Right lobe of liver (tissue), 6 donors: ENCODE measurements around the gene TMEM236. TPM values are rescaled to one million over a fixed set of nuclear protein-coding genes. Genes with fewer than 3 reads are reported as not detected.

Source experiments
- ATAC-seq, 4 donors: fragments of 200-7000 bp; cut with Tn5 transposase; one replicate each; pipeline ENCODE4 v1.9.1; 2020; ENCODE audit warnings: mild to moderate bottlenecking in 4 of 4, moderate library complexity in 4 of 4
- DNase-seq, 3 donors: peaks; one replicate each; pipeline ENCODE4 v3.0.0-alpha.2; 2020
- H3K27ac ChIP-seq, 3 donors: fragments of 200-600 bp; one replicate each; pipeline ENCODE4 v1.8.0; 2022
- H3K27me3 ChIP-seq, 2 donors: fragments of 200-600 bp; one replicate each; pipeline ENCODE4 v1.8.0; 2022
- H3K36me3 ChIP-seq, 4 donors: fragments of 200-600 bp; sonication (generic) in 1 of 4; one replicate each; pipeline versions ENCODE4 v1.5.1 to v1.8.0; 2017 to 2022; ENCODE audit warnings: control low read depth in 1 of 4
- H3K4me1 ChIP-seq, 4 donors: fragments of 200-600 bp; sonication (generic) in 1 of 4; one replicate each; pipeline versions ENCODE4 v1.5.1 to v1.8.0; 2017 to 2022; ENCODE audit warnings: control low read depth in 1 of 4
- H3K4me3 ChIP-seq, 3 donors: fragments of 200-600 bp; one replicate each; pipeline ENCODE4 v1.8.0; 2022
- H3K9me3 ChIP-seq, 4 donors: fragments of 200-600 bp; sonication (generic) in 1 of 4; one replicate each; pipeline versions ENCODE4 v1.5.1 to v1.8.0; 2017 to 2022; ENCODE audit warnings: control low read depth in 1 of 4
- POLR2A ChIP-seq: fragments of 450-650 bp; IDR thresholded peaks from one replicate; pipeline ENCODE4 v1.6.1; 2017; ENCODE audit warnings: antibody characterized with exemption, mild to moderate bottlenecking
- WGBS: methylation state at CpG from one replicate; pipeline ENCODE4 v1.1.6; 2018; ENCODE audit warnings: low coverage, low lambda C conversion rate; ENCODE audit not compliant: insufficient coverage; ENCODE audit errors: missing lambda C conversion rate; 5-methylcytosine and 5-hydroxymethylcytosine counted together
- intact Hi-C, 2 donors: fragments of 100-400 bp; cut with DNase I; formaldehyde crosslinking; loops; one replicate each; pipeline versions ENCODE4 v1.11.2 to v1.14.1; 2022
- long read RNA-seq: library from polyadenylated mRNA; unstranded; transcript quantifications from one replicate; pipeline ENCODE4 v2.0.0, GENCODE V29; 2019
- total RNA-seq, 6 experiments: library from RNA; depleted of rRNA in 2 of 6; stranded (reverse); fragments of >200 nt in 2 of 6; fragmentation: NEBNext Ultra II Directional in 3 of 6; extraction: Animal tissue kit (Norgen Biotek cat#: 25700) in 3 of 6; gene quantifications; one replicate each; pipeline versions ENCODE4 v1.1.0 to v1.2.4, GENCODE V29; 2016 to 2023
- TF ChIP-seq, protein P1 (sequence below), 4 donors: fragments of 200-600 bp in 3 of 4; fragments of 450-650 bp in 1 of 4; IDR thresholded peaks; one replicate each; pipeline versions ENCODE4 v1.5.1 to v1.8.0; 2016 to 2022; ENCODE audit warnings: antibody characterized with exemption in 4 of 4, mild to moderate bottlenecking in 2 of 4
- donor health status: DM: no; HTN: yes; CAD: no.
- donor health status: DM: no; HTN: no; CAD: no.
- donor health status: DM: no; HTN: no; CAD: no.
- donor health status: DM: no; HTN: yes; CAD: no.
- donor health status: DM: no; HTN: yes; CAD: no.

TMEM236 gene, protein sequence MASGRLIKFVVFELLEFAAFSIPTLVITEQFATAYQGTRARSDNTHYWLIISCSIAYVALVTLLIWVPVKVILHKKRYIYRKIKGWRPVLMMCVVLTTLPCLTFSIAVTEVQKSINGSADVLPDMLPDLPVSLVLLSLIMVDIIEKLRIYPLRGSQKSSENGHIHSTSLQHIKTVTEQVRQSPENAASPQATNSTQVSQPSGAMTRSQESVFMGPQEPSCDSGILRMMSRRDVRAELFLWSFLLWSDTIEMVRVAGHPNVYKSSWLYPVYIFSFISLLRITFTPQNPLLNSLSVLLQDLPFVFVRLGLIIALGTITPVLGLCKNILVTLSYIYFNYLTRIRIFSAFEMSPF
- total RNA-seq = under 1 TPM; 0.06 to 0.20 (median 0.13) TPM
- long read RNA-seq = 0 reads

DNA sequence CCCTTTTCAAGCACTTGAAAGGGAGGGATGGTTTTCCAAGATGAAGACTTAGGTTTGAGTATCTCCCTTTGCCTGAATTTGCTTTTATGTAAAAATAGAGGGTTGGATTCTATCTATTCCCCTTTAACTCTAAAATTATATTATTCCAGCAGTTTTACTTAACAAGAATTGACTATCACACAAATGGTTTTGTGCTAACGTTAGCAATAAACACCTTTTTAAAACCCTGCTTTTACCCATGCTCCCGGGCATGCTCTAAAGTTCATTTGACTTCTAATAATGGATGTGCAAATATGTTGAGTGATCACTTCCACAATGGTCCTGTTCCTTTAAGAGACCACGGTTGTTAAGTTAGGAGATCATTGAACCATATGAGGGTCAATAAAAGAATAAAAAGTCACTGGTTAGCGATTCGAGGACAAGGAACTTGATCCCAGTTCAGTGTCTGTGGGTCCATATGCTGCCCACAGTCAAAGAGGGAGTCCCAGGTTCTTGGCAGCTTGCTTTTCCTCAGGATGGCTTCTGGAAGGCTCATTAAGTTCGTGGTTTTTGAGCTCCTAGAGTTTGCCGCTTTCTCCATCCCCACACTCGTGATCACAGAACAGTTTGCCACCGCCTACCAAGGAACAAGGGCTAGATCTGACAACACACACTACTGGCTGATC is at the start of gene TMEM236:
TMEM236 (plus strand) TSS at position 421 of the 665 bp plus-strand sequence; CDS start at position 516, 95 bp downstream.
- no peak for DNase-seq
- no peak for TF ChIP-seq POLR2A
- TF ChIP-seq, protein P1, sequence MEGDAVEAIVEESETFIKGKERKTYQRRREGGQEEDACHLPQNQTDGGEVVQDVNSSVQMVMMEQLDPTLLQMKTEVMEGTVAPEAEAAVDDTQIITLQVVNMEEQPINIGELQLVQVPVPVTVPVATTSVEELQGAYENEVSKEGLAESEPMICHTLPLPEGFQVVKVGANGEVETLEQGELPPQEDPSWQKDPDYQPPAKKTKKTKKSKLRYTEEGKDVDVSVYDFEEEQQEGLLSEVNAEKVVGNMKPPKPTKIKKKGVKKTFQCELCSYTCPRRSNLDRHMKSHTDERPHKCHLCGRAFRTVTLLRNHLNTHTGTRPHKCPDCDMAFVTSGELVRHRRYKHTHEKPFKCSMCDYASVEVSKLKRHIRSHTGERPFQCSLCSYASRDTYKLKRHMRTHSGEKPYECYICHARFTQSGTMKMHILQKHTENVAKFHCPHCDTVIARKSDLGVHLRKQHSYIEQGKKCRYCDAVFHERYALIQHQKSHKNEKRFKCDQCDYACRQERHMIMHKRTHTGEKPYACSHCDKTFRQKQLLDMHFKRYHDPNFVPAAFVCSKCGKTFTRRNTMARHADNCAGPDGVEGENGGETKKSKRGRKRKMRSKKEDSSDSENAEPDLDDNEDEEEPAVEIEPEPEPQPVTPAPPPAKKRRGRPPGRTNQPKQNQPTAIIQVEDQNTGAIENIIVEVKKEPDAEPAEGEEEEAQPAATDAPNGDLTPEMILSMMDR (IDR thresholded peaks at IDR 0.05) = no peak

DNA sequence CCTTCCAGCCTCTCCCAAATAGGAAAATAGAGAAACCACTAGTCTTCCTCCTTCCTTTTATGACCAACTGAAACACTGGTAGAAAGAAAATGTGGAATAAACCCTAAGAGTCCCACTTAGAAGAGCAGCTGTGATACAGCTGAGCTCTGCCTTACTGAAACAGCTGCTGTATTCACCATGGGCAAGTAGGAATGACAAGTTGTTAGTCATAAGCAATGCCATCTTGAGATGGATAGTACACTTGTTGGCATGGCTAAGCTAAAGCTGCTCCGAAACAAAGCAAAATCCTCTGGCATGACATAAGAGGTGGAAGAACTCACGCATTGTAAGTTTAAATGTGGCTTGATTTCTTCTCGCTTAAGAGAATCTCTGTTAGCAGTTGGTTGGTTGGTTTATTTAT is 48.3 kb upstream of the TMEM236 start:
- Histone ChIP-seq H3K36me3 (peaks cover 0 to 3% (median 0%) of the 10 kb centered on the region in 4 donors), H3K4me3 (no peak overlapping the region), H3K9me3 (no peaks in the 10 kb centered on the region), H3K27ac (no peak overlapping the region), H3K4me1 (no peaks in the 10 kb centered on the region), H3K27me3 (no peaks in the 10 kb centered on the region)
- WGBS = 100% methylated on average over 2 of the region's 3 CpGs
- TF ChIP-seq POLR2A = no peak
- TF ChIP-seq, protein P1 (IDR thresholded peaks at IDR 0.05) = no peak
- ATAC-seq (no peak), DNase-seq (no peak)
- intact Hi-C loops = no loop called here

More for the DNA sequence above, at the start of gene TMEM236:
- Histone ChIP-seq H3K36me3 (no peaks in the 10 kb centered on the region), H3K27me3 (no peaks in the 10 kb centered on the region), H3K4me1 (no peaks in the 10 kb centered on the region), H3K9me3 (no peaks in the 10 kb centered on the region), H3K4me3 (no peak within 1 kb of the TSS), H3K27ac (no peak within 1 kb of the TSS)
- WGBS = 69% methylated on average over 5 of the region's 9 CpGs
- intact Hi-C loops = no loop called here
- ATAC-seq = no peak

DNA sequence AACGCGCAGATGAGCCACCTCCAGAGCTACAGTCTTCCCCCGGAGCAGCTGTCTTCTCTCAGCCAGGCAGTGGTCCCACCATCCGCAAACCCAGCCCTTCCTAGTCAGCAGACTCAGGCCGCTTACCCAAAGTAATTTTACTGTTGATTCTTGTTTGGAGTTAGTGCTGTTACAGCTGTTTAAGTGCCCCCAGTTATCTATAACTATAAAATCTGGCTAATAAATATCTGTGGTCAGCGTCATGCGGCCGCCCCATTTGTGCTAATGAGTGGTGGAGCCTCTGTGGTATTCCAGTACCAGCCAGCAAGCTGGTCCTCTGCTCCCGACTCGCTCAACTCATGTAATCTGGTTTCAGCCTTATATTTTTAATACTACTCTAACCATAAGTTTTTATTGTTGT is 43.2 kb upstream of the TMEM236 start:
- intact Hi-C loops = no loop called here
- peaks cover 0 to 6% (median 5%) of the 10 kb centered on the region in 4 donors for H3K36me3 ChIP-seq
- H3K27me3 ChIP-seq = no peaks in the 10 kb centered on the region
- ATAC-seq (no peak), DNase-seq (no peak)
- no peak overlapping the region for H3K4me3 ChIP-seq
- no peak overlapping the region for H3K27ac ChIP-seq
- no peak for TF ChIP-seq POLR2A
- TF ChIP-seq, protein P1 (IDR thresholded peaks at IDR 0.05) = no peak
- no peaks in the 10 kb centered on the region for H3K4me1 ChIP-seq
- H3K9me3 ChIP-seq = no peaks in the 10 kb centered on the region
- WGBS = 100% methylated on average over 5 of the region's 10 CpGs

DNA sequence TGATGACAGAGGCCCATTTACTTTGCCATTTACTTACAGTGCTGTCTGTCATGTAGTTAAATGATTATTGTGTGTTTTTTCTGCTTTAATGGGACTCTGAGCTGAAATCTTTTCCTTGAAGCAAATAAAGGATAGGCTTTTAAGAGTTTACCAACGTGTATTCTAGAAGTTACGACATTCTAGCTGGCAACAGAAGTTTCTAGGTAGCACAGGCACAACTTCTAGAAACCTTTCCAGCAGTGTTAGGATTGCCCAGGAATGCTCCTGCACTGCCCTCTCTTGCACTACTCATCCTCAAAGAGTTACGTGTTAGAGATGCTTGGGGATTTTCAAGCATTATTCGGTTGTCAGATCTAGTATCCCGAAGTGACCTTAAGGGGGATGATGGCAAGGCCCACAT is 42.5 kb upstream of the TMEM236 start:
- WGBS = 89% methylated on average over 5 of the region's 5 CpGs
- DNase-seq = no peak
- Histone ChIP-seq H3K4me1 (no peaks in the 10 kb centered on the region), H3K9me3 (no peaks in the 10 kb centered on the region), H3K27me3 (no peaks in the 10 kb centered on the region), H3K36me3 (peaks cover 0 to 8% (median 5%) of the 10 kb centered on the region in 4 donors), H3K27ac (no peak overlapping the region), H3K4me3 (no peak overlapping the region)
- no peak for ATAC-seq
- TF ChIP-seq, protein P1 (IDR thresholded peaks at IDR 0.05) = no peak
- TF ChIP-seq POLR2A = no peak
- intact Hi-C loops = no loop called here
